SH-SY5Y (cell line): ENCODE data around the gene PNLIPRP1.

ENCODE experiments used
- GATA2 ChIP-seq: IDR thresholded peaks from 2 replicates; pipeline ENCODE4 v1.6.1; 2011; ENCODE audit warnings: mild to moderate bottlenecking, low read depth, low read length
- GATA3 ChIP-seq: IDR thresholded peaks from 2 replicates; pipeline ENCODE4 v1.6.1; 2011; ENCODE audit warnings: low read depth, mild to moderate bottlenecking, low read length, moderate library complexity

- TF ChIP-seq GATA2 (no peak), GATA3 (no peak)
Measured at GRCh38 chr10:116574797-116575196, 16.0 kb upstream of the PNLIPRP1 start.
